HG03432 (cell line): ENCODE results near the gene SPP1.
"Not testable (repeated sequence)": the region's sequence is repeated elsewhere in the genome, so short reads cannot be mapped to it uniquely, and the experiment has no call there.

ENCODE experiments used
- ATAC-seq: cut with Tn5 transposase; IDR thresholded peaks from one replicate; pipeline ENCODE4 v1.9.1; 2021; ENCODE audit warnings: mild to moderate bottlenecking, moderate library complexity; ENCODE audit not compliant: unreplicated experiment

The SPP1 gene

DNA sequence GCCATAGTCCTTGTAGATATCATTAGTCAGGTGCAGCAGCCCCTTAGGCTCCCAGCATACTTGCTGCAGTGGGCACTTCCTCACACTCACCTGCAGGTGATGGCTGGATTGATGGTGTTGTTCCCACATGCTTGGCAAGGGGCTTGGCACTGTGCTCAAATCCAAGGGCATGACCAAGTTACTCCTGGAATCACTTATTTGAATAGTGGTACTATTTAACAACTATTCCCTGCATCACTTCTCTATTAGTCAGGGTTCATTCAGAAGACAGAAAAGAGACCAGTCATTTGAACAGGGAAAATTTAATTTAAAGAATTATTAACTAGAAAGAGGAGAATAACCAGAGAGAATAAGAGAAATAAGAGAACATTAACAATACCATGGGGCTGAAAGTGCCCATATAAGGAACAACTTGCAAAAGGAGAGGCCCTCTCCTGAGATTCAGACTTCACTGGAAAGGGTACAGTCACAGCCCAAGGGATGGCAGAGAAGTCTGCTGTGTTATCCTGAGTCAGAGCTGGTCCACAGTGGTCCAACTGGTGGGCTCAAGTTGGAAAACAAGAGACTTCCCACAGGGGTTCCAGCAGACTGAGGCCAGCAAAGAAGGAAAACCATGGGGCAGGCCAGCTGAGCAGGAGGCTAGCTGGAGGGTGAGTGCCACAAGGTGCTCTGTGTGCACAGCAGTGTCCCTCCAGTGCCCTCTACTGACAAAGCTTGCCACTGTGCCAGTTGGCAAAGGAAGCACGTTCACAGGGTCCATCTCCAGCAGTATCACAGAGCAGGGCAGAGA, 9.8 kb downstream of the SPP1 start:
- peak; percentile 82 for ATAC-seq

DNA sequence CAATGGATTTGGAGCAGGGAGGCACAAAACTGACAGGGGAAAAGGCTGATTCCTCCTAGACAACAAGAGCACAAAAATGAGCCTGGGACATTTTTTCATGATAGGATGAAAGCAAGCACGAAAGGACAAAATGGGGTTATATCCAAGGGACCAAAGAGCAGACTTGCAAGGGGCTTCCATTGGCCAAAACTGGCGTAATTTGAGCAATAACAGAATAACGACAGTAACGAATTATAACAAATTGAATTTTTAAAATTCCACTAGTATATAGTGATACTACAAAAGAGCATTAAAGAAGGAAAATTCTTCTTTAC, 10.3 kb downstream of the SPP1 start:
- no peak for ATAC-seq

DNA sequence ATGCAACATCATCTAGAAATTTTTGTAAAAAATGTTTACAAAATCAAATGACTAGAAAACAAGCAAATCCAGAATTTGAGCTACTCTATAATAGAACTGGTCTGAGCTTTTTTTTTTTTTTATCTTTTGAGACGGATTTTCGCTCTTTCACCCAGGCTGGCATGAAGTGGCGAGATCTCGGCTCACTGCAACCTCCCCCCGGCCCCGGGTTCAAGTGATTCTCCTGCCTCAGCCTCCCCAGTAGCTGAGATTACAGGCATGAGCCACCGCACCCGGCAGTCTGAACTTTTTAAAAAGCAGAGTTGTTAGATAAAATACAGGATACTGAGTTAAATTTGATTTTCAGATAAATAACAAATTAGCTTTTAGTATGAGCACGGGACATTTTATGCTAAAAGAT, 11.0 kb downstream of the SPP1 start:
- ATAC-seq: no peak

DNA sequence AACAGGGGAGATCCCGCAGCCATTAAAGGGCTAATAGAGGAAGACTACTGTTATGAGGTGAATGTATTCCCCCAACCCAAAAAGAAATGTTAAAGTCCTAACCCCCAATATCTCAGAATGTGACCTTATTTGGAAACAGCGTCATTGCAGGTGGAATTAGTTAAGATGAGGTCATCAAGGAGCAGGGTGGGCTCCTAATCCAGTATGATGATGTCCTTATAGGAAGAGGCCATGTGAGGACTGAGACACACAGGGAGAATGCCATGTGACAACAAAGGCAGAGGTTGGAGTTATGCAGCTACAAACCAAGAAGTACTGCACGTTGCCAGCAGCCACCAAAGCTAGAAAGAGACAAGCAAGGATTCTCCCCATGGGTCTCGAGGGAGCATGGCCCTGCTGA, 14.3 kb downstream of the SPP1 start:
- no peak for ATAC-seq

DNA sequence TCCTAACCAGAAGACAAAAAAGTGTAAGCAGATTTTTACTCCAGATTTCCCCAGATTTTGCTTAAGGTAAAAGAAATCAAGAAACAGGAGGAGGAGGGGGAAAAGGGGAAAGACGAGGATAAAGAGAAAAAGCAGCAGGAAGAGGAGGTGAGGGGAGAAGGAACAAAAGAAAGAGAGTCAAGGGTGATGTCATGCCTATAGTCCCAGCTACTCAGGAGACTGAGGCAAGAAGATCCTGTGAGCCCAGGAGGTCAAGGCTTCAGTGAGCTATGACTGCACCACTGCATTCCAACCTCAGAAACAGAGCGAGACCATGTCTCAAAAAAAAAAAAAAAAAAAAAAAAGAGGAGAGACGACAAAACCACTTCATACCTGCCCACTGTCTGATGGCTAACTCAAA, 19.9 kb downstream of the SPP1 start:
- no peak for ATAC-seq

DNA sequence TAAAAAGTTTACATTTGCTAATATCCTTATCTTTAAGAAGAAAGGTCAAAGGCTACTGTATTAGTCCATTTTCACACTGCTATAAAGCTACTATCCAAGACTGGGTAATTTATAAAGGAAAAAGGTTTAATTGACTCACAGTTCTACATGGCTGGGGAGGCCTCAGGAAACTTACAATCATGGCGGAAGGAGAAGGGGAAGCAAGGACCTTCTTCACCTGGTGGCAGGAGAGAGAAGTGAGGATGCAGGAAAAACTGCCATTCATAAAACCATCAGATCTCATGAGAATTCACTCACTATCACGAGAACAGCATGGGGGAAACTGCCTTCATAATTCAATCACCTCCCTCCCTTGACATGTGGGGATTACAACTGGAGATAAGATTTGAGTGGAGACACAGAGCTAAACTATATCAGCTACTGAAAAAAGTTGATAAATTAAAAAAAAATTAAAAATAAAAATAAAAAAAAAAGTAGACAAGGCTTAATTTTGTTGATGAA, 23.7 kb downstream of the SPP1 start:
- not testable (repeated sequence) for ATAC-seq

DNA sequence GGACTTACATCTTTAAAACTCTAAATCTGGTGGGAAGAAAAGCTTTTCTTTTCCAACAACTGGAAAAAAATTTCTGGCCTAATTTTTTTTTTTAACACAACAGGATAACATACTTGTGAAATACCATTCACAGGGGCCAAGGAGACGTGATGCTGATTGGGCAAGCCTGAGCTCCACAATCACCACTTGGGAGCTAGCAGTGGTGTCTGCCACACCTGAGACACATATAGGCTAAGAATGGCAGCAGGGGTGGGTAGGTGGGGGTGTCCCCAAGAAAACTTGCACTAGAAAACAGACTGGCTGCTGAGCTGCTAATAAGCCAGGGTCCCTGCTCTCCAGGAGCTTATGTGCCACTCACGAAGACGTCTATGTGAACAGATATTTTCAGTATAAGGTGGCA, 26.4 kb downstream of the SPP1 start:
- ATAC-seq: no peak

DNA sequence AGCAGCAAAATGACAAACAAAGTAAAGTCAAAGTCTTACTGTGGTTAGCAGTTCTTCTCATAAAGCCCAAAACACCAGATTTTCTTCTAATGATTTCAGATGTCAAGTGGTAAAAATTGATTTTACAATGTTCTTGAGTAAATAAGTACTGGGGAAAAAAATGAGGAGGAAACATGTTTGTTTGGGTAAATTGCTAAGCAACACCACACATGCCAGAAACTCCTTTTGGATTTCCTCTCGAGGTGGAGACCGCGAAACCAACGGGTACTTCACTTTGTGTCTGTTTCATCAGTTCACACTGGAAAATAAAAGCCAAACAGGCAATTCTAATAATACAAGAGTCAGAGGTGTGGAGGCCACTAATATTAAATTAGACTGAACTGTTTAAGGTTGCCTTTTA, 27.3 kb downstream of the SPP1 start:
- no peak for ATAC-seq

DNA sequence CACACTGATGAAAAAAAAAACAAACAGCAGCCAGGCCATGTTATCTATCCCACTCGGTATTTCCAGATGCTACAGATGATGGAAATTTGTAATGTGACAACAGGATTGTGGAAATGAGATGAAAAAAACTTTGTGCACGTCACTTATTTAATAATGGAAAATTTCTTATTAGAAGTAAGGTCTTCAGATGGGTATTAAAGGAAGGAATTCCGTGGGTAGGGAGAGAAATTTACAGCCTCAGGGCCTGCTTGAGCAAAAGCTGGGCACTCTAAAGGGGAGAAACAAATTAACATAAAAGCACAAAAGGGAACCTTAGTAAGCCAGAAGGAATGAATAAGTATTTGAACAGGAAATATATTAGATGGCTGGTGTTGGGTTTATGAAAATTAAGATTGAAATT, 27.7 kb downstream of the SPP1 start:
- ATAC-seq: no peak

DNA sequence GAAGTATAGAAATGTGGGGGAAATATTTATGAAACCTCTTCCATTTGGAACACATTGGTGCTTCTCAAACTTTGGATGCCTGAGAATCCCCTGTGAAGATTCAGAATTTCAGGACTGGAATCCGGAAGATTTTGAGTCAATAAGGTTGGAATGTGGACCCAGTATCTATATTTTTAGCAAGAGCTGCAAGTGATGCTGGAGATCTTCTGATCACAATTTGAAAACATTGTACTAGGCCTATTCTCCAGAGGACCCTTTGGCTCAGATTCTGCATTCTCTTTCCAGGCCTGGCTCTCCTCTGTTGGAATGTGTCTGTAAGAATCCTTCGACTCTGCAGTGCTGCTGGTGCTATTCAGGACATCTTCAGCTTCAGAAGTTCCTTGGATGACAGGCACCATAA, 29.6 kb downstream of the SPP1 start:
- ATAC-seq: no peak

DNA sequence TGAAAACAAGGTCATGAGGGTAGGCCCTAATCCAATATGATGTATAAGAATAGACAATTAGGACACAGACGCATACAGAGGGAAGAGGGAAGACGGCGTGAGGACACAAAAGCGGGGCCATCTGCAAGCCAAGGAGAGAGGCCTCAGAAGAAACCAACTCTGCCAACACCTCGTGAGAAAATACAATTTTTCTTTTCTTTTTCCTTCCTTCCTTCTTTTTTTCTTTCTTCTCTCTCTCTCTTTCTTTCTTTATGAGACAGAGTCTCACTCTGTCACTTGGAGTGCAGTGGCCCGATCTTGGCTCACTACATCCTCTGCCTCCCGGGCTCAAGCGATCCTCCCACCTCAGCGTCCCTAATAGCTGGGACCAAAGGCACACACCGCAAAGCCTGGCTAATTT, 30.4 kb downstream of the SPP1 start:
- ATAC-seq: no peak

DNA sequence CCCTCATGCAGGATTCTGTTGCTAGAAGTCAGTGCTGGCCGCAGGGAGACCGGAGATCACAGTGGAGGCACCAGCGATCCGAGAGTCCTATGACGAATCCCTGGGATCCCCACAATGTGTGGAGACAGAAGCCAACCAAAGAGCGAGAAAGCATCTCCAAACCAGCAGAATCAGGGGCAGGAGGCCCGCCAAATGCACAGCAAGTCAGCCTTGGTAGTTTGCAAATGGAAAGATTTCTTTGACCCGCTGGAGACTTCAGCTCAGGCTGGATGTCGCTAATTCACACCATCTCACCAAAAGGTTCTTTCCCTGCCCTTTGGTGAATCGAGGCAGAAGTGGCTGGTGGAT, 31.4 kb downstream of the SPP1 start:
- ATAC-seq: no peak

DNA sequence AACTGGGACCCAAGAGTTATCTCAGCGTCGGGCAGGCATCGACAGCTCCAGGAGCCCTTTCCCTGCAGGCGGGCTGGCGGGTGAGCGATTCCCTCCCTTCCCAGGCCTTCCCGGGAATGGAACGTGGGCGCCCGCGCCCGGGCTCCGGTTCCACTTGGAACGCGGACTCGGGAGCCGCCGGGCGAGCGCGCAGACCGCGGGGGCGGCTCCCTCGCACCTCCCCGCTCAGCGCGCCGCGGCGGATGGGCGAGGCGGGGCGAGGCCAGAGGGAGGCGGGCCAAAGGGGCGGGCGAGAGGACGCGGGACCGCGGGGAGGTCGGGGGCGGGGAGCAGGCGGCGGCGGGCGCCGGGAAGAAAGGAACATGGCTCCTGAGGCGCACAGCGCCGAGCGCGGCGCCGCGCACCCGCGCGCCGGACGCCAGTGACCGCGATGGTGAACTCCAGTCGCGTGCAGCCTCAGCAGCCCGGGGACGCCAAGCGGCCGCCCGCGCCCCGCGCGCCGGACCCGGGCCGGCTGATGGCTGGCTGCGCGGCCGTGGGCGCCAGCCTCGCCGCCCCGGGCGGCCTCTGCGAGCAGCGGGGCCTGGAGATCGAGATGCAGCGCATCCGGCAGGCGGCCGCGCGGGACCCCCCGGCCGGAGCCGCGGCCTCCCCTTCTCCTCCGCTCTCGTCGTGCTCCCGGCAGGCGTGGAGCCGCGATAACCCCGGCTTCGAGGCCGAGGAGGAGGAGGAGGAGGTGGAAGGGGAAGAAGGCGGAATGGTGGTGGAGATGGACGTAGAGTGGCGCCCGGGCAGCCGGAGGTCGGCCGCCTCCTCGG, 32.0 kb downstream of the SPP1 start, which contains the start of gene PKD2:
PKD2 (plus strand) TSS at position 332 of the 818 bp plus-strand sequence; CDS start at position 431, 99 bp downstream.
- peak; percentile 93 for ATAC-seq

DNA sequence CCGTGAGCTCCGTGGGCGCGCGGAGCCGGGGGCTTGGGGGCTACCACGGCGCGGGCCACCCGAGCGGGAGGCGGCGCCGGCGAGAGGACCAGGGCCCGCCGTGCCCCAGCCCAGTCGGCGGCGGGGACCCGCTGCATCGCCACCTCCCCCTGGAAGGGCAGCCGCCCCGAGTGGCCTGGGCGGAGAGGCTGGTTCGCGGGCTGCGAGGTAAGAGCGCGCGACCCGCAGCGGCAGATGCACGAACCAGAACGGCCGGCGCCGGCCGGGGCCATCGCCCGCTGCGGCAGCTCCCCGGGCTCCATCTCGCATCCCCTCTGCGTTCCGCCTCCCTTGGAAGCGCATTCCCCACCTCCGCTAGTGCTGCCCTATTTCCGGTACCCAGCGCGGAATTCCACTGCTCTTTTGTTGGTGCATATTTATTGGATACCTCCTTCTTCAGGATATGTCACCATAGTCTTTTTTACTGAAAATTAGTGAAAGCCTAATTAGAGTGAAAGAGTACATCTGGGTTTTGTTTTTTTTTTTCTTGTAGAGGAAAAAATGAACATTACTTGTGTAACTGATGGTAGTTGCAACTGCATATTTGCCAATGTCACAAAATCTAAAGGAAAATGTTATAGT, 32.7 kb downstream of the SPP1 start:
- ATAC-seq: peak; percentile 37

DNA sequence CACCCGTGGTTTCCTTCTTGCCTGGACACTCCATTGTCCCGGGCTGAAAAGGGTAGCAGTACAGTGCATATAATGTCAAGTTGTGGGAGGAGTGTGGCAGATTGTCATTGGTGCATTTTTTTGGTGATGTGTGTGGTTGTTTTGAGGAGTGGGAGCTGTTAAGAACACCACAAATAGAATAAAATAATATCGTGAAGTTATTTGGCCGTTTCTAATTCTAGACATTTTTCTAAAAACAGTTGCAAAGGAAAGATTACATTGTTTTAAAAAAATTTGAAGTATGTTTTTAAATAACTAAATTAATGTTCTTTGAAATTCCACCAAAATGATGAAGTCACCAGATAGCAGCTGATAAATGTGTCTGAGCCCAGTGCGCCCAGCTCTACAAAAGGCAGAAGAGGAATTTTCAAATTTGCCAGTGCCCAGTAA, 33.2 kb downstream of the SPP1 start:
- no peak for ATAC-seq

DNA sequence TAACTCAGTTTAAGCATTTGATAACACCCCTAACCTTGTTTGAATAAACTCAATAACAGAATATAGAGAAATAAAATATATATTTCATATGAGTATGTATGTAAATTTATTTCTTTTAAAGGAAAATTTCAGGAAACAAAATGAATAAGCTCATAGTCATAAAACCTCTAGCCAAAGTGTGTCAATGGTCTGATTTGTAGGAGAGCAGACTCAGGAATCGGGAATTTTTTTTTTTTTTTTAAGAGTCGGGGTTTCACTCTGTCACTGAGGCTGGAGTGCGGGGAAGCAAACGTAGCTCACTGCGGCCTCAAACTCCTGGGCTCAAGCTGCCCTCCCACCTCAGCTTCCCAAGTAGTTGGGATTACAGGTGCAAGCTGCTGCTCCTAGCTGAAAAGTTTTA, 34.4 kb downstream of the SPP1 start:
- no peak for ATAC-seq

DNA sequence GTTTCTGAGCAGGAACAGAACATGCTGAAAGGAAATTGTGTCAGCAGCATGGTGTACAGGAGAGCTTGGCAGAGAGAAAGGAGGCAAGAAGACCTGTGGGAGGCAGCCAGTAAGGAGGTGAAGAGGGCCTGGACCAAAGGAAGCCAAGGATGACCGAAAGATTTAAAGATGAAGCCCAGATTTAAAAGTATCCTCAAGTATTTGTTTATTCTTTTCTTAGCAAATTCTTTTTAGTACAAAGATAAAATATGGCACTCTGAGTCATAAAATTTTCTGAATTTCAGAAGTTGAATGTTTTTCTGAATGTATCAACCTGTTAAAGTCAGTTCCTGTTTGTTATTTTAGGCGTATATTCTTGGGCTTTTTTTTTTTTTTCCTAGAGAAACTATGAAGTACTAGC, 35.5 kb downstream of the SPP1 start:
- ATAC-seq: no peak

DNA sequence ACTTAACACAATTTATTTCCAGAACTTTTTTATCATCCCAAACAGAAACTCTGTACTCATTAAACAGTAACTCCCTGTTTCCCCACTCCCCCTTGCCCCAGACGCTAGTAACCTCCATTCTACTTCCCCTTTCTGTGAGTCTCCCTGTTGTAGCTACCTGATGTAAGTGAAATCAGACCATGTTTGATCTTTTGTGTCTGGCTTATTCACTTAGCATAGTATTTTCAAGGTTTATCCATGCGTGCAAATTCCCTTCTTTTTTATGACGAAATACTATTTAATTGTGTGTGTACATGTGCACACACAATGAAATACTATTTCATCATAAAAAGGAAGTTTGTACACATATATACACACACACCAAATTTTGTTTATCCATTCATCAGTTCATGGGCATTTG, 37.1 kb downstream of the SPP1 start:
- ATAC-seq: peak; percentile 54

DNA sequence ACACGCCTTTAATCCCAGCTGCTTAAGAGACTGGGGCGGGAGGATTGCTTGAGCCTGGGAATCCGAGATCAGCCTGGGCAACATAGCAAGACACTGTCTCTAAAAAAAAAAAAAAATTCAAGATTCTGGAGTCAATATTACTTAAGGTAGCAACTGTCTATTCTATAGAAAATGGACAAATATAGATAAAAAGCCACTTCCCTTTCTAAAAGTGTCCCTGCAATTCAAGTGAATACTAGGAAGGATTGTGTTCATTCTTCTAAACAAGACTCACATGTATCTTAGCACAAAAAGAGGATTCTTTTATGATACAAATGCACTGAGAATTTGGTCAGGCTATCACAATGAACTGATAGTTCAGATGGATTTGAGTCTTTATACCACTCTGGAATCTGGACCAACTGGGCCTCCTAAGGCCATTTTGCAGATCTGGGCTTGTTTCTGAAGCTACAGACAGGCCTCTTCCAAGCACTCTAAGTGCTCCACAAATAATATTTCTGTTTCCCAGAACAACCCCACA, 38.9 kb downstream of the SPP1 start:
- ATAC-seq: no peak

DNA sequence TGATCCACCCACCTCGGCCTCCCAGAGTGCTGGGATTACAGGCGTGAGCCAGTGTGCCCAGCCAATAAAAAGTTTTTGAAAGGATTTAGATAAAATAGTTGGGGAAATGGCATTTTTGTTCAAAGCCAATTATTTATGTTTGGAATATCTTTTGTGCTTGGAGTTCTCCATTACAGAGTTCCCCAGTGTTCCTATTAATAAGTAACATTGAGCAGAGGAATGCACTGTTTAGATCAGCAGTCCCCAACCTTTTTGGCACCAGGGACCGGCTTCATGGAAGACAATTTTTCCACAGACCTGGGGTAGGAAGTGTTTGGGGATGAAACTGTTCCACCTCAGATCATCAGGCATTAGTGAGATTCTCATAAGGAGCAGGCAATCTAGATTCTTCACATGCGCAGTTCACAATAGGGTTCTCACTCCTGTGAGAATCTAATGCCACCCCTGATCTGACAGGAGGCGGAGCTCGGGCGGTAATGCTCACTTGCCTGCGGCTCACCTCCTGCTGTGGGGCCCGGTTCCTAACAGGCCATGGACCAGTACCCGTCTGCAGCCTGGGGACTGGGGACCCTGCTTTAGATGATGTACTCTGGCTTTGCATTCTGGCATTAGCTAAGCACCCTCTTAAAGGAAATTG, 40.3 kb downstream of the SPP1 start:
- ATAC-seq: no peak
